Suprapubic skin (tissue), 4 donors: ENCODE results near the gene ZBTB8OS. TPM values are rescaled to one million over a fixed set of nuclear protein-coding genes. Genes with fewer than 3 reads are reported as not detected.
"Not testable (repeated sequence)": the region's sequence is repeated elsewhere in the genome, so short reads cannot be mapped to it uniquely, and the experiment has no call there.

ENCODE experiments used
- DNase-seq, 2 donors: peaks; one replicate each; pipeline ENCODE4 v3.0.0-alpha.2; 2019; ENCODE audit warnings: low spot score in 2 of 2
- H3K27ac ChIP-seq: fragments of 200-600 bp; sonication (generic); one replicate; pipeline ENCODE4 v1.5.1; 2019
- H3K27me3 ChIP-seq: fragments of 200-600 bp; sonication (generic); one replicate; pipeline ENCODE4 v1.5.1; 2019
- H3K36me3 ChIP-seq: fragments of 200-600 bp; sonication (generic); one replicate; pipeline ENCODE4 v1.5.1; 2019
- H3K4me1 ChIP-seq: fragments of 200-600 bp; sonication (generic); one replicate; pipeline ENCODE4 v1.5.1; 2019
- H3K4me3 ChIP-seq: fragments of 200-600 bp; sonication (generic); one replicate; pipeline ENCODE4 v1.5.1; 2019; ENCODE audit warnings: mild to moderate bottlenecking
- H3K9me3 ChIP-seq: fragments of 200-600 bp; sonication (generic); one replicate; pipeline ENCODE4 v1.5.1; 2019
- EP300 ChIP-seq: sonication (generic); formaldehyde crosslinking; IDR thresholded peaks from one replicate; pipeline ENCODE4 v1.6.1; 2017; ENCODE audit warnings: antibody characterized with exemption
- POLR2A ChIP-seq, 2 donors: fragments of 450-650 bp; IDR thresholded peaks; one replicate each; pipeline ENCODE4 v1.6.1; 2017; ENCODE audit warnings: antibody characterized with exemption in 2 of 2, mild to moderate bottlenecking in 2 of 2, moderate library complexity in 2 of 2
- POLR2AphosphoS5 ChIP-seq, 3 donors: sonication (generic); formaldehyde crosslinking; IDR thresholded peaks; one replicate each; pipeline ENCODE4 v1.6.1; 2017; ENCODE audit warnings: antibody characterized with exemption in 3 of 3
- WGBS: methylation state at CpG from one replicate; pipeline ENCODE4 v1.1.5; 2018; 5-methylcytosine and 5-hydroxymethylcytosine counted together
- total RNA-seq, 4 donors: library from RNA; depleted of rRNA; stranded (reverse); fragments of >200 nt; gene quantifications; one replicate each; pipeline ENCODE4 v1.1.0, GENCODE V29; 2016
- TF ChIP-seq, protein P1 (sequence below), 2 donors: fragments of 200-600 bp in 1 of 2; fragments of 450-650 bp in 1 of 2; sonication (generic) in 1 of 2; IDR thresholded peaks; one replicate each; pipeline ENCODE4 v1.5.1; 2016 to 2019; ENCODE audit warnings: antibody characterized with exemption in 2 of 2, mild to moderate bottlenecking in 1 of 2, moderate library complexity in 1 of 2

The ZBTB8OS gene
- total RNA-seq, 4 donors from 2014 or later, result 19.2 to 29.9 (median 24.0) TPM

DNA sequence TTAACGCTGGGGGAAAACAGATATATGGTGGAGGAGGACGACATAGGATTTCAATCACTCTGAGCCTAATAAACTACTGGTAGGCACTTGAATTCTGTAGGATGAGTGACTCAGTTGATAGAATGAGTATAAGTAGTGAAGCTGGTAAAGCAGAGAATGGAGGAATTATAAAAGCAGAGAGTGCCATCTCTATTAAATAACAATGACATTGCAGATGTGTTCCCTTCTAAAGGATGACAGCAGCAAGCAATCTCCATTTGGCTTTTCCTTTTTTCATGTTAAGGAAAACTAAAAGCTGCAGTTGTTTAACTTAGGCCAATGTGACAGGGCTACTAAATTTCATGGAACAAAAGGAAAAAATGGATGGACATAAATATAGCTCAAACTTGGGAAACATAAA, 17.5 kb downstream of the ZBTB8OS start:
- TF ChIP-seq POLR2A (IDR thresholded peaks at IDR 0.05), result no peak
- Histone ChIP-seq H3K27me3 (no peaks in the 10 kb centered on the region), H3K4me1 (no peaks in the 10 kb centered on the region), H3K36me3 (peaks cover 41% of the 10 kb centered on the region), H3K9me3 (no peaks in the 10 kb centered on the region), H3K27ac (no peak overlapping the region), H3K4me3 (no peak overlapping the region)
- DNase-seq, result no peak
- WGBS, result 77% methylated on average over 2 of the region's 2 CpGs

DNA sequence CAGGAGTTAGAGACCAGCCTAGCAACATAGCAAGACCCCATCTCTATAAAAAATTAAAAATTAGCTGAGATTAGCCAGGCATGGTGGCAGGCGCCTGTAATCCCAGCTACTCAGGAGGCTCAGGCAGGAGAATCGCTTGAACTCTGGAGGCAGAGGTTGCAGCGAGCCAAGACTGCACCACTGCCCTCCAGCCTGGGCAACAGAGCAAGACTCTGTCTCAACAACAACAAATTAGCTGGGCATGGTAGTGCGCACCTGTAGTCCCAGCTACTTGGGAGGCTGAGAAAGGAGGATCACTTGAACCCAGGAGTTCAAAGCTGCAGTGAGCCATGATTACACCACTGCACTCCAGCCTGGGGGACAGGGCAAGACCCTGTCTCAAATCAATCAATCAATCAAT, 20.2 kb downstream of the ZBTB8OS start:
- 100% methylated on average over 4 of the region's 4 CpGs for WGBS
- H3K4me3 ChIP-seq, H3K9me3 ChIP-seq, H3K4me1 ChIP-seq, H3K27ac ChIP-seq, DNase-seq, H3K27me3 ChIP-seq: not testable (repeated sequence)
- H3K36me3 ChIP-seq, result peaks cover 60% of the 10 kb centered on the region

DNA sequence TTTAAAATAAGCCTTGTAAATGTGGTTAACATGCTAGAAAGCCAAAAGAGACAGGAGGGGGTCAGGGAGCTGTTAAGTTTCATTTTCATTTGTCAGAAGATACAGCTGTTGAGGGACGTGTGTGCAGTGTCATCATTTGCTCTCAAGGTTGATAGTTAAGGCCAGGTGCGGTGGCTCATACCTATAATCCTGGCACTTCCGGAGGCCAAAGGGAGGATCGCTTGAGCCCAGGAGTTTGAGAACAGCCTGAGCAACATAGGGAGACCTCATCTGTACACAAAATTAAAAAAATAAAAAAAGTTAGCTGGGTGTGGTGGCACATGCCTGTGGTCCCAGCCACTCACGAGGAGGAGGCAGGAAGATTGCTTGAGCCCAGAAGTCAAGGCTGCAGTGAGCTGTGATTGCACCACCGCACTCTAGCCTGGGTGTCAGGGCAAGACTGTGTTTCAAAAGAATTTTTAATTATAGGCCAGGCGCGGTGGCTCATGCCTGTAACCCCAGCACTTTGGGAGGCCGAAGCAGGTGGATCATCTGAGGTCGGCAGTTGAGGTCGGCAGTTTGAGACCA, 22.7 kb downstream of the ZBTB8OS start:
- H3K36me3 ChIP-seq, result peaks cover 43% of the 10 kb centered on the region
- DNase-seq, result no peak
- no peaks in the 10 kb centered on the region for H3K27me3 ChIP-seq
- H3K4me3 ChIP-seq, result no peak overlapping the region
- no peaks in the 10 kb centered on the region for H3K4me1 ChIP-seq
- H3K27ac ChIP-seq, result no peak overlapping the region
- no peaks in the 10 kb centered on the region for H3K9me3 ChIP-seq
- TF ChIP-seq, protein P1, sequence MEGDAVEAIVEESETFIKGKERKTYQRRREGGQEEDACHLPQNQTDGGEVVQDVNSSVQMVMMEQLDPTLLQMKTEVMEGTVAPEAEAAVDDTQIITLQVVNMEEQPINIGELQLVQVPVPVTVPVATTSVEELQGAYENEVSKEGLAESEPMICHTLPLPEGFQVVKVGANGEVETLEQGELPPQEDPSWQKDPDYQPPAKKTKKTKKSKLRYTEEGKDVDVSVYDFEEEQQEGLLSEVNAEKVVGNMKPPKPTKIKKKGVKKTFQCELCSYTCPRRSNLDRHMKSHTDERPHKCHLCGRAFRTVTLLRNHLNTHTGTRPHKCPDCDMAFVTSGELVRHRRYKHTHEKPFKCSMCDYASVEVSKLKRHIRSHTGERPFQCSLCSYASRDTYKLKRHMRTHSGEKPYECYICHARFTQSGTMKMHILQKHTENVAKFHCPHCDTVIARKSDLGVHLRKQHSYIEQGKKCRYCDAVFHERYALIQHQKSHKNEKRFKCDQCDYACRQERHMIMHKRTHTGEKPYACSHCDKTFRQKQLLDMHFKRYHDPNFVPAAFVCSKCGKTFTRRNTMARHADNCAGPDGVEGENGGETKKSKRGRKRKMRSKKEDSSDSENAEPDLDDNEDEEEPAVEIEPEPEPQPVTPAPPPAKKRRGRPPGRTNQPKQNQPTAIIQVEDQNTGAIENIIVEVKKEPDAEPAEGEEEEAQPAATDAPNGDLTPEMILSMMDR (IDR thresholded peaks at IDR 0.05), result no peak
- TF ChIP-seq EP300, result no peak
- TF ChIP-seq POLR2A (IDR thresholded peaks at IDR 0.05), result no peak
- no peak for TF ChIP-seq POLR2AphosphoS5 (IDR thresholded peaks at IDR 0.05)
- whole genome bisulfite sequencing, result 78% methylated on average over 11 of the region's 11 CpGs

DNA sequence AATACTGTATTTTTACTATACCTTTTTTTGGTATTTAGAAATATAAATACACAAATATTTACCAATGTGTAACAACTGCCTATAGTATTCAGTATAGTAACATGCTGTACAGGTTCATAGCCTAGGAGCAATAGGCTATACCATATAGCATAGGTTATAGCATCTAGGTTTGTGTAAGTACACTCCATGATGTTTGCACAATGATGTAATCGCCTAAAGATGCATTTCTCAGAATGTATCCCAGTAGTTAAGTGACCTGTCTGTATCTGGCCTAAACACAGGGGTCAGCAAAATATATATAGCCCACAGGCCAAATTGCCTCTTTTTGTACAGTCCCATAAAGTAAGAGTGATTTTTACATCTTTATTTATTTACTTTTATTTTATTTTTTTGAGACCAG, 24.2 kb downstream of the ZBTB8OS start:
- Histone ChIP-seq H3K27ac (no peak overlapping the region), H3K4me3 (no peak overlapping the region), H3K27me3 (no peaks in the 10 kb centered on the region), H3K36me3 (peaks cover 42% of the 10 kb centered on the region), H3K9me3 (no peaks in the 10 kb centered on the region), H3K4me1 (no peaks in the 10 kb centered on the region)
- TF ChIP-seq, protein P1 (IDR thresholded peaks at IDR 0.05), result no peak
- TF ChIP-seq EP300, result no peak
- no peak for TF ChIP-seq POLR2A (IDR thresholded peaks at IDR 0.05)
- no peak for TF ChIP-seq POLR2AphosphoS5 (IDR thresholded peaks at IDR 0.05)
- no peak for DNase-seq
- 93% methylated on average over 1 of the region's 1 CpG for WGBS

DNA sequence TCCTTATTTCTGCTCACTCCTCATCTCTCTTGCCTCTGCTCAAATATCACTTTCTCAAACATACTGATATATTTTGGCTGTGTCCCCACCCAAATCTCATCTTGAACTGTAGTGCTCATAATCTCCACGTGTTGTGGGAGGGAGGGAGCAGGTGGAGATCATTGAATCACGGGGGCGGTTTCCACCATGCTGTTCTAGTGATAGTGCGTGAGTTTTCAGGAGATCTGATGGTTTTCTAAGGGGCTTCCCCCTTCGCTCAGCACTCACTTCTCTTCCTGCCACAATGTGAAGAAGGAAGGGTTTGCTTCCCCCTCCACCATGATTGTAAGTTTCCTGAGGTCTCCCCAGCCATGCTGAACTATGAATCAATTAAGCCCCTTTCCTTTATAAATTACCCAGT, 26.6 kb downstream of the ZBTB8OS start:
- H3K36me3 ChIP-seq, result peaks cover 30% of the 10 kb centered on the region
- no peak for DNase-seq
- no peak overlapping the region for H3K27ac ChIP-seq
- no peaks in the 10 kb centered on the region for H3K9me3 ChIP-seq
- H3K4me1 ChIP-seq, result no peaks in the 10 kb centered on the region
- 77% methylated on average over 5 of the region's 5 CpGs for WGBS
- no peaks in the 10 kb centered on the region for H3K27me3 ChIP-seq
- H3K4me3 ChIP-seq, result no peak overlapping the region
- TF ChIP-seq, protein P1 (IDR thresholded peaks at IDR 0.05), result no peak
- TF ChIP-seq POLR2AphosphoS5 (IDR thresholded peaks at IDR 0.05), result no peak
- no peak for TF ChIP-seq EP300
- no peak for TF ChIP-seq POLR2A (IDR thresholded peaks at IDR 0.05)

DNA sequence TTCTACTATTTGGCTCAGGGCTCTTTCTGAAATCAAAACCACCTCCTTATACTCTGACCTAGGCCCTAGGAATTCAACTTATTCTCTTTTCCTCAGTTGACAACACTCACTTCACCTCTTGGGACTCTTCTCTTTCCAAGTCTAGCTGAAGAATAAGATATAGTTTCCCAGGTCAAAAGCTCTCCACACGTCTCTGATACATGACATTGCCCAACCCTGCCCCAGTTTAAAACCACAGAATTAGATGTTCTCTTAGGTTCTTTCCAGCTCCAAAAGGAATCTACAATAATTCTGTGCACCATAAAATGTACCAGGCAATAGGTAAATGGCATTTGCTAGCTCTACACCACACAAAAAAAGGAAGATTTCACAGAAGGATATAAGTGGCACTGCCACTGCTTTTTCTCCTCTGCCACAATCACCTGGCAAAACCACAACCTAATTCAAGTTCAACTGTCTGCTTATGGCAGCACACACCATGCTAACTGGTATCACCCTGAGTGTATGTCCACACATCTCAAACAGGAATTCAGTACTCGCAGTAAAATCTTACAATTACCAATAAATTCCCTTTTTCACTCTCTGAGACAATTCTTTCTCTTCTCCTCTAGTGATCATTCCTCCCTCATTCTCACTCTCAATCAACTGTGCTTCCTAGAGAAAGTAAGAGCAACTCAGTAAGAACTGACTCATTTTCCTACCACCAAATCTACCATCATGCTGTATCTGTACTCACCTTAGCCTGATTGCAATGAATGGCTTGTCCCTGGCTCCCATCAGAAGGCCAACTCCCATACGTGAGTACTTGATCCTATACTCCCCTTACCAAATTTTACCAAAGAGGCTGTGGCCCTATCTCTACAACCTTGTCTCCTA, 27.3 kb downstream of the ZBTB8OS start:
- Histone ChIP-seq H3K4me3 (no peak overlapping the region), H3K27ac (no peak overlapping the region), H3K9me3 (no peaks in the 10 kb centered on the region), H3K27me3 (no peaks in the 10 kb centered on the region), H3K4me1 (no peaks in the 10 kb centered on the region), H3K36me3 (peaks cover 25% of the 10 kb centered on the region)
- TF ChIP-seq POLR2A (IDR thresholded peaks at IDR 0.05) (no peak), POLR2AphosphoS5 (IDR thresholded peaks at IDR 0.05) (no peak), EP300 (no peak)
- TF ChIP-seq, protein P1 (IDR thresholded peaks at IDR 0.05), result no peak
- WGBS, result 82% methylated on average over 3 of the region's 3 CpGs
- DNase-seq, result no peak
